ENCODE results near the gene VWA1.
A peak's percentile ranks its signal among the peaks of the same experiment; 100 is the strongest.
"Not testable (repeated sequence)": the region's sequence is repeated elsewhere in the genome, so short reads cannot be mapped to it uniquely, and the experiment has no call there.

The VWA1 gene

GRCh38 chr1:1422465-1423244 lies 12.8 kb upstream of the VWA1 start:
- DNase-seq (ENCODE audit: insufficient read length, low spot score) (no peak), FAIRE-seq (no peak)

- no peak for FAIRE-seq
These were observed 12.3 kb upstream of the VWA1 start for GRCh38 chr1:1423245-1423597.

GRCh38 chr1:1424707-1425106 lies 10.8 kb upstream of the VWA1 start:
- DNase-seq (ENCODE audit: insufficient read length, low spot score) = no peak
- FAIRE-seq = no peak

More at GRCh38 chr1:1423245-1423597, 12.3 kb upstream of the VWA1 start:
- DNase-seq (ENCODE audit: insufficient read length, low spot score) = no peak

GRCh38 chr1:1425426-1425752 lies 10.1 kb upstream of the VWA1 start:
- no peak for FAIRE-seq
- no peak for DNase-seq (ENCODE audit: insufficient read length, low spot score)

GRCh38 chr1:1425753-1426495 lies 9.6 kb upstream of the VWA1 start:
- FAIRE-seq = no peak
- DNase-seq (ENCODE audit: insufficient read length, low spot score) = no peak

GRCh38 chr1:1426496-1427105 lies 8.9 kb upstream of the VWA1 start:
- DNase-seq (ENCODE audit: insufficient read length, low spot score) = no peak
- FAIRE-seq = no peak

- DNase-seq (ENCODE audit: insufficient read length, low spot score) (no peak), FAIRE-seq (peak; percentile 97)
These were observed 8.2 kb upstream of the VWA1 start for GRCh38 chr1:1427106-1427819.

GRCh38 chr1:1427820-1428148 lies 7.7 kb upstream of the VWA1 start:
- DNase-seq (ENCODE audit: insufficient read length, low spot score) = no peak
- FAIRE-seq = no peak

GRCh38 chr1:1428174-1428573 lies 7.3 kb upstream of the VWA1 start:
- FAIRE-seq (peak; percentile 57), DNase-seq (ENCODE audit: insufficient read length, low spot score) (no peak)

- DNase-seq (ENCODE audit: insufficient read length, low spot score); FAIRE-seq: not testable (repeated sequence)
These were observed 6.5 kb upstream of the VWA1 start for GRCh38 chr1:1428967-1429366.

GRCh38 chr1:1429671-1430073 lies 5.8 kb upstream of the VWA1 start:
- no peak for FAIRE-seq
- no peak for DNase-seq (ENCODE audit: insufficient read length, low spot score)

GRCh38 chr1:1430114-1430982 lies 5.1 kb upstream of the VWA1 start:
- FAIRE-seq (no peak), DNase-seq (ENCODE audit: insufficient read length, low spot score) (no peak)

GRCh38 chr1:1430992-1431844 lies 4.3 kb upstream of the VWA1 start:
- FAIRE-seq (no peak), DNase-seq (ENCODE audit: insufficient read length, low spot score) (no peak)

- FAIRE-seq (no peak), DNase-seq (ENCODE audit: insufficient read length, low spot score) (no peak)
These were observed 3.6 kb upstream of the VWA1 start for GRCh38 chr1:1431845-1432273.

- FAIRE-seq (no peak), DNase-seq (ENCODE audit: insufficient read length, low spot score) (no peak)
These were observed 3.1 kb upstream of the VWA1 start for GRCh38 chr1:1432274-1432950.

- DNase-seq (ENCODE audit: insufficient read length, low spot score) (no peak), FAIRE-seq (no peak)
These were observed 2.3 kb upstream of the VWA1 start for GRCh38 chr1:1432951-1433803.

GRCh38 chr1:1433804-1434130 lies 1.7 kb upstream of the VWA1 start:
- DNase-seq (ENCODE audit: insufficient read length, low spot score) (no peak), FAIRE-seq (no peak)

GRCh38 chr1:1434131-1434823 lies 1.2 kb upstream of the VWA1 start:
- no peak for DNase-seq (ENCODE audit: insufficient read length, low spot score)
- no peak for FAIRE-seq
